Stimulated activated CD8-positive, alpha-beta memory T cell treated with anti-CD3 and anti-CD28 coated beads, Interleukin-4, amount 100 ng/mL, for 48 hours (primary cell): ENCODE measurements around the gene POLR2F.

Experiments
- DNase-seq: peaks from one replicate; pipeline ENCODE4 v3.0.0-alpha.2; 2020

The POLR2F gene

DNA sequence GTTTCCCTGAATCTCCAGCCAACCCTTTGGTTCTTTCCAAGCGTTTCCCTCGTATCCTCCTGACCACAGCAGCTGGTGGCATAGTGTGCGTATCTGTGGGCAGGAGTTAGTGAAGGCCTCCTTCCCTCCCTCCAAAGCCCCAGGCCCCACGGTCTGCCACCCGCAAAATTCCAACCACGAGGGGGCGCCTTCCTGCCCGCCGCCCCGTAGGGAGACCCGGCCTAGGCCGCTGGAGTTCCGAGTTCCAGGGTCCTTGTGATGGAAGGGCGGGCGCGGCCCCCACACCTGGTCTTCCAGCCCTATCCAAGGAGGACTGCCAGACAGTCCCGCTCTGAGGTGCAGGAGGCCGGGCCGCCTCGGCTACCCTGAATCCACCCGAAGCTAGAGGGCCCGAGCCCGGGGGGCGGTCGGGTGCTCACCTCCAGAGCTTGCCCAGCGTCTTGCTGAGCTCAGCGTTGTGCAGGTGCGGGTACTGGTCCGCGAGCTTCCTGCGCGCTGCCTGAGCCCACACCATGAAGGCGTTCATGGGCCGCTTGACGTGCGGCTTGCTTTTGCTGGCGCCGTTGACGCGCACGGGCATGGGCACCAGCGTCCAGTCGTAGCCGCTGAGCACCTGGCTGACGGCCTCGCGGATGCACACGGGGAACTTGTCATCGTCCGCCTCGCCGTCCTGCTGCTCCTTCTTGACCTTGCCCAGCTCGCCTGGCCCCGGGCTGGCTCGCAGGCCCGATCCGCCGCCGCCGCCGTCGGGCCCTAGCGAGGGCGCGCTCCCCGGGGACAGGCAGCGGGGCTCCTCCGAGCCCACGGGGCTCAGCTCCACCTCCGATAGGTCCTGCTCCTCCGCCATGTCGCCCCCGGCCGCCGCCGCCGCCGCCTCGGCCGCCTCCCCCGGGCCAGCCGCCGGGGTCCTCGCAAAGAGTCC, 29.7 kb downstream of the POLR2F start:
- DNase-seq: no peak

DNA sequence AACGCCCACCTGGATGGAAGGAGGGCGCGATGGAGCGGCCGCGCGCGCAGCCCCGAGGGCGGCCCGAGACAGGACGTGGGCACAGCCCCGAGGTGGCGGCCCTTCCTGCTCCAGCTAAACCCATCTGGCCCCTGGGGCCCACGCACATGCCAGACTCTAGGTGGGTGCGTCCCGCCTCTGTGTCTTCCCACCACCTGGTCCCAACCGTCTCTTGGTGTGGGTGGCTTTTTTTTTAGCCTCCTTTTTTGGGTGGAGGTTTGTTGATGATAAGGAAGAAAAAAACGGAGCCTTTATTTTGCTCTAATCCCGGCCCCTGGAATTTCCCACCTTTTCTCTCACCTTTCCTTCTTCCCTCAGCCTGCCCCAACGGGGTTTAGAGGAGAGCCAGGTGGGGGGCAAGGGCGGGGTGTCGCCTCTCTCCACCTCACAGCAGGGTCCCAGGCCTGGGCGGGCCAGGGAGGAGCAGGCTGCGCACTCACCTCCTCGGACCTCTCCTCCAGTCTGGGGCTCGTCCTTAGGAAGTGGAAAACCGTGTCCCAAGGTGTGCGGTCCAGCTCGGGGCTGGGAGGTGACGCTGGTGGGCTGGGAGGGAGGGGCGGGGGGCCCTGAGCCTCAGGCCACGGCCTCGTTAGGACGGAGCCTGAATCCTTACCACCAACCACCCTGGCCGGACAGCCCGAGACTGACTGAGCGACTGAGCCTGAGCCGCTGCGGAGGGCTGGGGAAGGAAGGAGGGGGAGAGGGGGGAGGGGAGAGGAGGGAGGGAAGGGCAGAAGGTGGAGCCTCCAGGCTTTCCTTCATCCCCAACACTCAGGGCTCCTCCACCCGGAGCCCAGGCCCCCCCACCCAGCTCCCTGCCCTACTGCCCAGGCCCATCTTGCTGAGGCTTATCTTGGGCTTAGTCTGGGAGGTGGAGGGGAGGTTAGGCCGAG, 30.6 kb downstream of the POLR2F start, which contains the start of gene SOX10:
TSS of gene SOX10 (minus strand) at position 696 of the 932 bp plus-strand sequence. CDS start 771 bp downstream, outside the sequence.
- DNase-seq: no peak

DNA sequence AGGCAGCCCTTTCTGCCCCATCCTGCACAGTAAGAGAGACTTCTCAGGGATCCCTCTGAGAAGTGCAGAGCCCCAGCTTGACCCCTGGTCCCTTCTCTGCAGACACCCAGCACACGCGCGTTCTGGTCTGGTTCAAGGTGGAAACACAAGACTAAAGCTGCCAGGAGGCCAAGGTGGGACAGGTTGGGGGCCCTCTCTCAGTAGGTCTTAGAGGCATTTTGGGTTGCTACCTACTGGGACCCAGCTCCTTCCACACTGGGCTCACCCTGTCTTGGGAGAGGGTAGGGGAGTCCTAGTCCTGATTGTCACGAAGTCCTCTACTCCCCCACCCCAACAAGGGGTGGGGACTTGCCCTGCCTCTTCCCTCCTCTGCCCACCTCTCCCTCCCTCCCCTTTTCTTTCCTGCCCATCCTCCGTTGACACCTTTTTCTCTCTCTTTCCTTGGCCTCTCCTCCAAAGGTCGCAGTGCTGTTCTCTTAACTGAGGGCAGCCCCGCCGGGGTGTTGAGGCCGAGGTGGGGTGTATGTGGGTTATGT, 31.6 kb downstream of the POLR2F start:
- no peak for DNase-seq

DNA sequence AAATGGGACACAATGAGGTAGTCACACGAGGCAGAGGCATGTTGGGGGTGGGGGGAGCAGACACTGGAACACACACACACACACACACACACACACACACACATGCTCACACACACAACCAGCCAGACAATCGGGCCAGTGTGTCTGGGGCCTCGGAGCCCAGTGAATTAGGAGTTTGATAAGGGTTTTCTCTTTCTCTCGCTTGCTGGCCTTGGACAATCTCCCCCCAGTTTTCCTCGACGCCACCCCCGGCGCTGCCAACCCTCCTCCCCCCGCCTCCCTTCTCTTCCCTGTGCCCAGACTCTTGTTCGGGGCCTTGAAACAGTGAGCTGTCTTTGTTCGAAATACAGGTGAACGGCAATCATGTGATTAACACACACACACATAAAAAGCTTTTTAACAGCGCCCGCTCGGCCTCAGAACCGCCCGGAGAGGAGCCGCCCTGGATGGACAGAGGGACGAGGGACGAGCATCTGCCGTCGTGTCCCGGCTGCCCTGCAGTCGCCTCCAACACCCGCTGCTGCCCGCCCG, 32.3 kb downstream of the POLR2F start:
- DNase-seq: no peak

DNA sequence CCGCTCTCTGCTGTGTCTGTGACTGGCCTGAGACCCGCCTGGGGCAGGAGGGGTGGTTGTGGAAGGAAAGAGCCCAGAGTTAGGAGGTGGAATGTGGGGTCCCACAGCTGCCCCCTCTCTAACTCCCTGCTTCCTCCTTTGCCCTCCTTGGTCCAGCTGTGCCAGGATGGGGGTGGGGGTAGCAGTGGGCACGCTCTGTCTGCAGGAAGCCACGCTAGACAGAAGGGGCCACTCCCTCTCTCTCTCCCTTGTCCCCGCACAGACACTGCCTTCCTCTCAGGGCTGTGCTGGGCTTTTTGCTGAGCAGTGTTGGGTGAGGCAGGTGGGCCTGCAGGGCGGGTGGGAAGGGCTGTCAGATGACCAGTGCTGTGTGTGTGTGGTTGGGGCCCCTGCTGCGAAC, 32.9 kb downstream of the POLR2F start:
- no peak for DNase-seq

DNA sequence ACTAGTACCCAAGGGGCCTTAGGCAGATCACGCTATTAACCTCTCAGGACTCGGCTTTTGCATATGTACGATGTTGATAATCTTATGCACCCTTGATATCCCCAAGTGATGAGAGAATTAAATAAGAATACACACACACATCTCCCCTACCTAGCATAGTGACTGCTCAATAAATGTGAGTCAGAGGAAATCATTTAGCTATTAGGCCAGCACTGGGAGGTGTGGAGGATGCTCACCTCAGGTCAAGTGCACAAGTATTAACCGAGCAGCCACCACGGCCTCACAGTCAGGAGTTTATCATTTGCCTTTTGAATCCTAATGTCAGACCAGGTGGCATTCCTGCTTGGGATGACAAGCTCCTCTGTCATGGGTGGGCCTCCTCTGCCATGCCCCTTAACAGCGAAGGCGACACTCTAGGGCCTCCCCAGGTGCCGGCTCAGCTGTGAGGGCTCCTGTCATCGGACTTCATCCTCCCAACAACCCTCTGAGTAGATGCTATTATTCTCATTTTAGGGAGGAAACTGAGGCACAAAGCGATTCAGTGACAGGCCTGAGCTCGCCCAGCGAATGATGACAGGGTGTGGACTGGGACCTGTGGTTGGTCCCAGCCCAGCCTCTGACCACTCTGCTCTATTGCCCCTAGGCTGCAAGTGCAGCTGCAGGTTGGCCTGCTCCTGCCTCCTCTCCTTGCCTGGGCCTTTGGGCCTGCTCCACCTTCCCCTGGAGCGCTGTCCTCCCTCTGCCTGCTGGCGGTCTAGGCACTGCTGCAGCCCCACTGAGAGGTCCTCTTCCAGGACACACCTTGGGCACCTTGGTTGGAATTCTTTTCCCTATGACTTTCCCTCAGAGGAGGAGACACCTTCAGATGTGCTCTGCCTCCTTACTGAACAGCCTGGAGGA, 35.9 kb downstream of the POLR2F start:
- no peak for DNase-seq

DNA sequence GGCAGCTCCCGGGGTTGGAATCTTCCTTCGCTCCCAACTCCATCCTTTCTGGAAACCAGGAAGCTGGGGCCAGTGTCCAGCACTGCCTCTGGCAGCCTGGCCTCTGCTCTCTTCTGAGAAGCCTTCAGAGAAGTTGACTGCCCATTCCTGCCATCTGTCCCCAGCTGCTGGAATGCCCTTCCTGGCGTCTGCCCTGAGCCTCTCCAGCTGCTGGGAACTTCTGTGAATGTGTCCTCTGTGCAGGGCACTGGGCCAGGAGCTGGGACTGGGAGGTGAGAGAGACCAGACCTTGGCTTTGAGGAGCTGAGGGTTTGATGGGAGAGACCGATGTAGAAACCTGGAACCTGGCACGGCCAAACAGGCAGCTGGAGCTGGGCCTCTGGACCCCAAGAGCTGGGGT, 36.8 kb downstream of the POLR2F start:
- DNase-seq: no peak

DNA sequence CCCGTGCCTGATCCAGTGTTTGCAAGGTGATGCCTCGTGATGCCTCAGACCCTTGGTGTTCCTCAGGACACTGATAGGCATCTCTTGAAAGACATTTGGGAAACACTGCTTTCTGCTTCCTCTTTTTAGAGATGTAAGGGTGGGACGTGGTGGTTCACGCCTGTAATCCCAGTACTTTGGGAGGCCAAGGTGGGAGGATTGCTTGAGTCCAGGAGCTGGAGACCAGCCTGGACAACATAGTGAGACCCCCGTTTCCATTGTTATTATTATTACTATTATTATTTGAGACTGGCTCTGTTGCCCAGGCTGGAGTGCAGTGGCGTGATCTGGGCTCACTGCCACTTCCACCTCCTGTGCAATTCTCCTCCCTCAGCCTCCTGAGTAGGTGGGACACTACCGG, 37.4 kb downstream of the POLR2F start:
- DNase-seq: no peak

DNA sequence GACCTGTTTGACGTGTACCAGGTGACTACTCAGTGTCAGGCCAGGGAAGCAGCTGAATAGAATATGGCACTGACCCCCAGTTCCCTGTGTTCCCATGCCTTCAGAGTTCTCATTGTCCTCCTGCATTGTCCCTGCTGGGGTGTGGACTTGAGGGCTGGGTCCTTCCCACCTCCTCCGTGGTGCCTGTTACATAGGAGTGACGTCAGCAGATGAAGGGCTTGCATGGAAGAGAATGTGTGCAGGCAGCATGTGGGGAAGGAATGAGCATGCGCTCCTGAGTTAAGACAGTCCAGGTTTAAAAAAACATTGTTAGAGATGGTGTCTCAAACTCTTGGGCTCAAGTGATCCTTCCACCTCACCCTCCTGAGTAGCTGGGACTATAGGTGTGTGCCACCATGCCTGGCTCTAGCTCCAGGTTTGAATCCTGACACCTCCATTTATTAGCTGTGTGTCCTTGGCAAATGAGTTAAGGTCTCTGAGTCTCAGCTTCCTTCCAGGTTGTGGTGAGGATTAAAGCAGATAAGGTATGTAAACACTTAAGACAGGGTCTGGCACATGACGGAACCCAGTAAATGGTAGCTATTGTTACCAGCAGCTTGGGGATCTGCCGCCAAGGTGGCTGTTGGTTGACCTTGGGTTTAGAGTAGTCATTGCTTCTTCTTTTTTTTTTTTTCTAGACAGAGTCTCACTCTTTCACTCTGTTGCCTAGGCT, 38.4 kb downstream of the POLR2F start:
- DNase-seq: no peak

DNA sequence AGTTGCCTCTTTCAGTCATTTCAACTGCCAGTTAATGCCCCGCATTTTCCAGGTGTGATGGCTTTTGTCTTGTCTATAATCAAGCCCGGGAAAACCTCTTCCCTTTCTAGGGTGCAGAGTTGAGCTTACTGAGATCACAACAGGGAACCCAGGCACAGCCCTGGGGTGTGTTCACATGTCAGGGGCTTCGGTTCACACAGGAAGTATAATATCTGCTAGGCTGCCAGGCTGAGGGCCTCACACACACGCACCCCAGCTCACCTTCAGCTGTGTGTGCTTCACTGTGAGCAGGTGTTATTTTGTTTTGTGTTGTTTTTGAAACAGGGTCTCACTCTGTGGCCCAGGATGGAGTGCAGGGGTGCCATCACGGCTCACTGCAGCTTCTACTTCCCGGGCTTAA, 40.5 kb downstream of the POLR2F start:
- no peak for DNase-seq

DNA sequence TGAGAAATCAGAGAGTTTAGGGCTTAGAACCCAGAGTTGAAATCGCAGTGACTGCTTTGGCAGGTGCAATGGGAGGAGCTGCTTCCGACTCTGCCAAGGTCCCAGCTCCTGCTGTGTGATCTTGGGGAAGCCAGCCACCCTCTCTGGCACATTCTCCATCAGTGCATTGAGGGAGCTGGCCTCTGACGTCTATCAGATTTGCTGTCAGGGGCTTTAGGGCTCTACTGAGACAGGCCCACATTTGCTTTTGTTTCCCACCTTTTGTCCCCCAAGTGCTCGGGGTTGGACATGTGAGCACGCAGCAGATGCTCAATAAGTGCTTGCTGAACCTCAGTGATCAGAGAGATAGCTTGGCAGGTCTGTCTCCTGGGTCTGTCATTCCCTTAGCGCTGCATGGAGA, 41.5 kb downstream of the POLR2F start:
- DNase-seq: no peak

DNA sequence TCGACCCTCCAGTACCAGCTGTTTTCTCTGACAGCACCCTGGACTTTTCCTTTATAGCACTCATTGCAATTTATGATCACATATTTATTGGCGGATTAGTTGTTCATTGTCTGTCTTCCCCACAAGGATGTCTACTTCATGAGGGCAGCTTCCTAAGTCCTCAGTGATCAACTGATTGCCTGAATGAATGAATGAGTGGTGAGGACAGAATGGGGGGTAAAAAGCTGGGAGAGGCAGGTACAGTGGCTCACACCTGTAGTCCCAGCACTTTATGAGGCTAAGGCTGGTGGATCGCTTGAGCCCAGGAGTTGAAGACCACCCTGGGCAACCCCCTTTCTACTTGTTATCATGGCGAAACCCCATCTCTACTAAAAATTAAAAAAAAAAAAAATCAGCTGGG, 42.0 kb downstream of the POLR2F start:
- DNase-seq: no peak

DNA sequence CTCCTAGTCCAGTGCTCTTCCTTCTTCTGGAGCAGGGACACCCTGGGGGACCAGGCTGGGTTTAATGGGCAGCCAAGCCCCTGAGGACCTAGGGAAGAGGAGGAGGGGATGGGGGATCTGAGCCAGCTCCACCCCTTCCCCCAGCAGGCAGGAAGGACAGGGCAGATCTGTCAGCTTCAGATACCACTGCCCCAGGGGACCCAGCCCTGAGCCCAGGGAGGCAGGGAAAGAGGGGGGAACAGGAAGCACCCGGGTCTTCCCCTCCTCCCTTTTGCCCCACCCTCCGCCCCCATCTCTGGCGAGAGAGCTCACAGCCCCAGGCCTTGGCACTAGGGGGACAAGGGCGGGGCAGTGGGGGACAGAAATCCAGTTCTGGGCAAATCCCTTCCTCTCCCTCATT, 42.6 kb downstream of the POLR2F start:
- no peak for DNase-seq

DNA sequence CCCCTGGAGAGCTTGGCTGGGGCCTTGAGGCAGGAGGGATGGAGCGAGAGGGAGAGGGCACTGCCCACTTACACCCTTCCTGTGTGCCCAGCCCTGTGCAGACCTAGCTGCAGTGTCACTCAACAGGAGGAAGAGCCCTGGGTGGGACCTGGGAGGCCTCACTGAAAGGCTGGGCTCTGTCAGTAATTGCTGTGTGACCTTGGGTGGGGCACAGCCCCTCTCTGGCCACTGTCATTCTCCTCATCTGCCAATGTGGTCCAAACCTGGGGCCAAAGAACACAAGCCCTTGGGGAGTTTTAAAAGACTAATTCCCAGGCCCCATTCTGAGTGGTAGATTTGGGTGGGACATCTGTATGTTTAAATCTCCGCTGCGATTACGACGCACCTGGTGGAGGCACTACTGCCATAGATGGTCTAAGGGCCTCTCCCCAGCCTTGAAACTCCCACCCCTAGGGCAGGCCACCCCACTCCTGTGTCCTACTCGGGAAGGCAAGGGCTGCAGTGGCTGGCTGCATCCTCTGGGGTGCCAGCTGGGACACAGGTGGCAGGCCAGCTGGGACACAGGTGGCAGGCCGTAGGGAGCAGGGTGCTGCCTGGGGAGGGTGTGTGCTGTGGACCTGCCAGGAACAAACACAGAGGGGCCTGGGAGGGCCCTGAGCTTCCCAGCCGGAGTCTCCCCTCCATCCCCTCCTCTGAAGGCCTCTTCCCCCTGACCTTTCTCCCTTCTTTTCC, 43.2 kb downstream of the POLR2F start:
- DNase-seq: no peak

DNA sequence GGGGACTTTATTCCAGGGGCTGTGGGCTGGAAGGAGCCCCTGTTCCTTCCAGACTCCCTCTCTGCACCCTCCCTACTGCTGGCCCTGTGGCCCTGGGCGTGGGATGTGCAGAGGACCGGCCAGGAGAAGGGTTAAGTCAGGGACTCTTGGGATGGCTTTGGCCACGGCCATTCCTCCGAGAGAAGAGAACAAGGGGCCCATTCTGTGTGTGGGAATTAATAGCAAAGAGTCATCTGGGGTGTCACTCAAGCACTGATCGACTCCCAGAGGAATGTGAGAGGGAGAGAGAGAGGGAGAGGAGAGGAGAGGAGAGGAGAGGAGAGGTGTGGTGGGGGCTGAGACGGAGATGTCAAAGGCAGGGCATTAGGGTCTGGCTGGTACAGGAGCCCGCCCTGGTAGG, 45.0 kb downstream of the POLR2F start:
- no peak for DNase-seq

DNA sequence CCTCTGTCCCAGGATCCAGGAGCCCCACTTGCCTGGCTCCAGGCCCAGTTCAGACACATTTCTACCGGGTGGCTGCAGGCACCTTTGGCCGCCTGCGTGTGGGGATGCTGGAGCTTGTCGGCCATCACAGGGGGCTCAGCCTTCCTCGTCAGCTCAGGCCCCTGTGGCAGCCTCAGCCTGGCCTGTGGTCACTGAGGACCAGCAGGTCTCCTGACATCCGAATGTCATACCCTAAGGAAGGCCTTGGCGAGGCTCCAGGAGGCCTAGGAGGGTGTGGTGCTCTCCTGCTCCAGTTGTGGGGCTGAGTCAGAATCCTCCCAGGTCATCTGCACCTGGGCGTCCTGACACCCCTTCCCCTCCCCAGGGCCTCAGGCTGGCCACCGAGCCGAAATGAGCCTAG, 45.7 kb downstream of the POLR2F start:
- no peak for DNase-seq

DNA sequence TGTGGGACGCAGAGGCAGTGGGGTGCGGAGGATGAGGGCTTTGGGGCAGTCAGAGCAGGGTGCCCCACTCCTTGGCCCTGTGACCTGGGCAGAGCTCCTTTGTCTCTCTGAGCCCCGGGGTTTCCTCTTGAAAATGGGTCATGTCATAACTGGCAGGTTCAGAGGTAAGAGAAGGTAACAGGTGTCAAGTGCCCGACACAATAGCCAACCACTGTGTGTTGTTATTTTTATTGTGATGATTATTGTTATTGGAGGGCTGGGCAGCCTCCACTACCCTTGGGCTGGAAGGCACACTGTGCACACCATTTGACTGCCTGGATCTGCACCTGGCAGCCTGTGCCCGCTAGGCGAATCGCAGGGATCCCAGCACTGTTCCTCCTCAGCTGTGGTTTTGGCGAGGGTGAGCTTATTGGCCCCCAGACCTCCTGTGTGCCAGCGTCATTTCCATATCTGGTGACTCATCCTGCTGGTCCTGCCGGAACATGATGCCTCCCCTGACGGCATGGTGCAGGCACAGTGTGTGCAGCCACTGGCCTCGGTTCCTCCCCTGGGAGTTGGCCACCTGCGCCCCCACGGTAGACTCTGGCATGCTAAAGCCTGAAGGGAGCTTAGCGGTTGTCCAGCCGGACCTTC, 46.3 kb downstream of the POLR2F start:
- no peak for DNase-seq

DNA sequence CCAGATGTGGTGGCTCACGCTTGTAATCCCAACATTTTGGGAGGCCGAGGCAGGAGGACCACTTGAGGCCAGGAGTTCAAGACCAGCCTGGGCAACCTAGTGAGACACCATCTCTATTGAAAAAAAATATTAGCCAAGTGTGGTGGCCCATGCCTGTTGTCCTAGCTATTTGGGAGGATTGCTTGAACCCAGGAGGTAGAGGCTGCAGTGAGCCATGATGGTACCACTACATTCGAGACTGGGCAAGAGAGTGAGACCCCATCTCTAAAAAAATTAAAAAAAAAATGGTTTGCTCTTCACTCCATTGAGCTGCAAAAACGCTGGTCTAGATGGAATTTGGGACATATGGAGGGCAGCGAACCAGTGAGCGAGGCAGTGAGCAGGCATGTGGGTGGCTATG, 52.4 kb downstream of the POLR2F start:
- DNase-seq: no peak

DNA sequence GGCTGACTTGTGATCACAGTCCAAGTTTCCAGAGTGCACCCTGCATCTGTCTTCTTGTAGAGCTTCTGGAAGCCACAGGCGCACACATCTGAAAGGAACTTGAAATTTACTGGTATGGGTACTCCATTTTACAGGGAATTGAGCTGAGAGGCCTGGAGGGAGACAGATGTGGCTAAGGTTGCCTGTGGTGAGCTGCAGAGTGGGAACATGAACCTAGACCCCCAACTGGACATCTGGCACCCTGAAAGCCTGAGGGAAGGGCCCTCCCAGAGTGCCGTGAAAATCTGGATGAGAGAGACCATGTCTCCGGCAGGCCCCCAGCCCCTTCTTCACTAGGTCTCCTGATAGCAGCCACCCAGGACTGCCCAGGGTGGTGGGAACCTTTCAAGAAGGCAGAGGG, 53.4 kb downstream of the POLR2F start:
- DNase-seq: no peak

DNA sequence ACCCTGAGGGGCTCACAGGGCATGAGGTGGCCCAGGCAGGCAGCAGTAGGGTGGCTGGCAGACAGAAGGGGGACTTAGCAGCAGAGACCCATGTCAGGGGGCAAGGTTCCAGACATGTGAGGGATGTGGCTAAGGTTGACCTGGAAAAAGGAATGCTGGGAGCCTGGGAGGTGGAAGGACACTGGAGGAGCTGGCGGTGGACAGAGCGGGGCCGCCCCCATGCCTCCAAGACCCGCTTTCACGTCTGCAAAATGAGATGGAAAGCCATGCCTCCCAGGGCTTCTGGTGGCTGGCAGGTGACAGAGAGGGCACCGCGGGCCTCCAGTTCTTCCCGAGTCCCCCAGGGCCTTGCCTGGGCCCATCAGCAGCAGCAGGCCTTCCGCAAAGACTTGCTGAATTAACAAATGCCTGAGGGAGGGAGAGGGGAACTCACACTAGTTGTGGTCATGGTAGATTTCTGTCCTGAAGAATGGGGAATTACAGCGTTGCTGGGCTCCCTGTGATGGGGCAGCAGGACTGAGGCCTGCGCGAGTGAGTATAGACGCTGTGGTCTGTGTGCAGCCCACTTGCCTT, 53.9 kb downstream of the POLR2F start:
- DNase-seq: no peak
